Astrocyte (in vitro differentiated cells and primary cell): ENCODE measurements around the gene FAM227B.

Experiments used
- EZH2 ChIP-seq: IDR thresholded peaks from 2 replicates; pipeline ENCODE4 v1.6.1; 2012; ENCODE audit warnings: mild to moderate bottlenecking, low read length, inconsistent platforms; ENCODE audit not compliant: insufficient read depth
- TF ChIP-seq, protein P1 (sequence below): IDR thresholded peaks from 2 replicates; pipeline ENCODE4 v1.5.1; 2011; ENCODE audit warnings: low read depth, mild to moderate bottlenecking, inconsistent platforms, low read length, moderate library complexity; ENCODE audit not compliant: insufficient read depth

DNA sequence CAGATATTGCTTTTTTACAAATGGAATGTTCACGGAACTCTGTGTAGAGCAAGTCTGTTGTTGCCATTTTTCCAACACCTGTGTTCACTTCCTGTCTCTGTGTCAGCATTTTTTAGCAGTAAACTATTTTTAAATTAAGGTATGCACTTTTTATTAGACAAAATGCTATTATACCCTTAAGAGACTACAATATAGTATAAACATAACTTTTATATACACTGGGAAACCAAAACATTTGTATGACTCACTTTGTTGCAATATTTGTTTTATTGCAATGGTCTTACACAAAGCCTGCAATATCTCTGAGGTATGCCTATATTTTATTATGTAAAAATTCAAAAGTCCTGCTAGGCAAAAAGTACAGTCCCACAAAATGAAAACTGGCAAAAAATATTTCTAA, 237.4 kb downstream of the FAM227B start:
- TF ChIP-seq, protein P1, sequence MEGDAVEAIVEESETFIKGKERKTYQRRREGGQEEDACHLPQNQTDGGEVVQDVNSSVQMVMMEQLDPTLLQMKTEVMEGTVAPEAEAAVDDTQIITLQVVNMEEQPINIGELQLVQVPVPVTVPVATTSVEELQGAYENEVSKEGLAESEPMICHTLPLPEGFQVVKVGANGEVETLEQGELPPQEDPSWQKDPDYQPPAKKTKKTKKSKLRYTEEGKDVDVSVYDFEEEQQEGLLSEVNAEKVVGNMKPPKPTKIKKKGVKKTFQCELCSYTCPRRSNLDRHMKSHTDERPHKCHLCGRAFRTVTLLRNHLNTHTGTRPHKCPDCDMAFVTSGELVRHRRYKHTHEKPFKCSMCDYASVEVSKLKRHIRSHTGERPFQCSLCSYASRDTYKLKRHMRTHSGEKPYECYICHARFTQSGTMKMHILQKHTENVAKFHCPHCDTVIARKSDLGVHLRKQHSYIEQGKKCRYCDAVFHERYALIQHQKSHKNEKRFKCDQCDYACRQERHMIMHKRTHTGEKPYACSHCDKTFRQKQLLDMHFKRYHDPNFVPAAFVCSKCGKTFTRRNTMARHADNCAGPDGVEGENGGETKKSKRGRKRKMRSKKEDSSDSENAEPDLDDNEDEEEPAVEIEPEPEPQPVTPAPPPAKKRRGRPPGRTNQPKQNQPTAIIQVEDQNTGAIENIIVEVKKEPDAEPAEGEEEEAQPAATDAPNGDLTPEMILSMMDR: no peak
- TF ChIP-seq EZH2: no peak
